Upper lobe of left lung (tissue), 6 donors: ENCODE data around the gene PRAME. TPM values are rescaled to one million over a fixed set of nuclear protein-coding genes. Genes with fewer than 3 reads are reported as not detected.
A peak's percentile ranks its signal among the peaks of the same experiment; 100 is the strongest.

Source experiments
- ATAC-seq, 2 donors: fragments of 200-7000 bp; cut with Tn5 transposase; one replicate each; pipeline ENCODE4 v1.9.1; 2022; ENCODE audit warnings: mild to moderate bottlenecking in 2 of 2, moderate library complexity in 2 of 2; ENCODE audit not compliant: low FRiP score in 2 of 2
- DNase-seq, 2 donors: peaks; one replicate each; pipeline ENCODE4 v3.0.0-alpha.2; 2019 to 2020
- H3K27ac ChIP-seq, 4 donors: fragments of 200-600 bp; sonication (generic); one replicate each; pipeline ENCODE4 v1.5.1; 2016 to 2019
- H3K27me3 ChIP-seq, 4 donors: fragments of 200-600 bp; sonication (generic); one replicate each; pipeline ENCODE4 v1.5.1; 2017 to 2019
- H3K36me3 ChIP-seq, 4 donors: fragments of 200-600 bp; sonication (generic); one replicate each; pipeline ENCODE4 v1.5.1; 2016 to 2019
- H3K4me1 ChIP-seq, 4 donors: fragments of 200-600 bp; sonication (generic); one replicate each; pipeline ENCODE4 v1.5.1; 2018 to 2019
- H3K4me3 ChIP-seq, 4 donors: fragments of 200-600 bp; sonication (generic); one replicate each; pipeline ENCODE4 v1.5.1; 2017 to 2019; ENCODE audit warnings: mild to moderate bottlenecking in 2 of 4, moderate library complexity in 1 of 4
- H3K9me3 ChIP-seq, 4 donors: fragments of 200-600 bp; sonication (generic); one replicate each; pipeline ENCODE4 v1.5.1; 2018 to 2019
- CTCF ChIP-seq, 6 experiments: fragments of 450-650 bp in 4 of 6; fragments of 200-600 bp in 2 of 6; sonication (generic) in 2 of 6; IDR thresholded peaks; one replicate each; pipeline ENCODE4 v1.5.1; 2016 to 2019; ENCODE audit warnings: antibody characterized with exemption in 6 of 6
- EP300 ChIP-seq, 4 donors: sonication (generic); formaldehyde crosslinking; IDR thresholded peaks; one replicate each; pipeline ENCODE4 v1.5.1; 2017; ENCODE audit warnings: antibody characterized with exemption in 4 of 4, control low read depth in 2 of 4
- POLR2A ChIP-seq, 4 donors: fragments of 450-650 bp; IDR thresholded peaks; one replicate each; pipeline ENCODE4 v1.5.1; 2016 to 2017; ENCODE audit warnings: antibody characterized with exemption in 4 of 4, mild to moderate bottlenecking in 2 of 4
- POLR2AphosphoS5 ChIP-seq, 2 donors: sonication (generic); formaldehyde crosslinking; IDR thresholded peaks; one replicate each; pipeline ENCODE4 v1.5.1; 2017; ENCODE audit warnings: antibody characterized with exemption in 2 of 2
- WGBS, 2 donors: methylation state at CpG; one replicate each; pipeline ENCODE4 v1.1.5; 2017 to 2018; 5-methylcytosine and 5-hydroxymethylcytosine counted together
- total RNA-seq, 6 donors: library from RNA; depleted of rRNA in 4 of 6; stranded (reverse); fragments of >200 nt in 4 of 6; gene quantifications; one replicate each; pipeline versions ENCODE4 v1.1.0 to v1.2.1, GENCODE V29; 2016 to 2021
- donor health status: DM: no; HTN: no; CAD: no; lungs with moderate emphysema.
- donor health status: DM: no; HTN: yes; CAD: no; lungs with severe emphysema.

The PRAME gene
- total RNA-seq, 6 donors from 2014 or later = 1.3 to 3.5 TPM; not detected in 4

DNA sequence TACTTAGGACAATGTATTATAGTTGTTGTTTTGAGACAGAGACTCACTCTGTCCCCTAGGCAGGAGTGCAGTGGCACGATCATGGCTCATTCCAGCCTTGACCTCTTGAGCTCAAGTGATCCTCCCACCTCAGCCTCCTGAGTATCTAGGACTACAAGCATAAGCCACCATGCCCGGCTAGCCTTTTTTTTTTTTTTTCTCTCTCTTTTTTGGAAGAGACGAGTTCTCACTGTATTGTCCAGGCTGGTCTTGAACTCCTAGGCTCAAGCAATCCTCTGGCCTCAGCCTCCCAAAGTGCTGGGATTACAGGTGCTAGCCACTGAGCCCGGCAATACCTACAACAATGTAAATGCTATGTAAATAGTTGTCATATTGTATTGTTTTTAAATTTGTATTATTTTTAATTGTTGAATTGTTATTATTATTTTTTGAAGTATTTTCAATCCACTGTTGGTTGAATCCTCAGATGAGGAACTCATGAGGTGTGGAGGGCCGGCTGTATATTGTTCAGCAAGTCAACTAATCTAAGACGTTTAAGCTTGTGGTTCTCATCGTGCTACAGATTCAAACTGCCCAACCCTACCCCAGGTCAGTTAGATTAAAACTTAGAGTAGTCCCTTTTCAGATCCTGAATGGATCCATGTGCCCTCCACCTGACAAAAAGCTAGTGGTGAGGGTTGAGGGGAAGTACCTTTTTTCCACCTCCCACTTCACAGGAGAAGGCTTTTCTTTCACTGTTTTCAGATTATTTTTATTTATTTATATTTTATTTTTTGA lies 27.1 kb downstream of the PRAME start:
- H3K4me1 ChIP-seq = no peaks in the 10 kb centered on the region
- H3K9me3 ChIP-seq = no peaks in the 10 kb centered on the region
- DNase-seq = no peak
- H3K27ac ChIP-seq = no peak overlapping the region
- no peak for ATAC-seq
- no peaks in the 10 kb centered on the region for H3K36me3 ChIP-seq
- TF ChIP-seq CTCF (IDR thresholded peaks at IDR 0.05) (no peak), POLR2A (IDR thresholded peaks at IDR 0.05) (no peak), EP300 (IDR thresholded peaks at IDR 0.05) (no peak), POLR2AphosphoS5 (IDR thresholded peaks at IDR 0.05) (no peak)
- H3K27me3 ChIP-seq = no peaks in the 10 kb centered on the region
- H3K4me3 ChIP-seq = no peak overlapping the region
- 85 to 86% methylated on average over 7 of the region's 7 CpGs for WGBS, 2 donors

DNA sequence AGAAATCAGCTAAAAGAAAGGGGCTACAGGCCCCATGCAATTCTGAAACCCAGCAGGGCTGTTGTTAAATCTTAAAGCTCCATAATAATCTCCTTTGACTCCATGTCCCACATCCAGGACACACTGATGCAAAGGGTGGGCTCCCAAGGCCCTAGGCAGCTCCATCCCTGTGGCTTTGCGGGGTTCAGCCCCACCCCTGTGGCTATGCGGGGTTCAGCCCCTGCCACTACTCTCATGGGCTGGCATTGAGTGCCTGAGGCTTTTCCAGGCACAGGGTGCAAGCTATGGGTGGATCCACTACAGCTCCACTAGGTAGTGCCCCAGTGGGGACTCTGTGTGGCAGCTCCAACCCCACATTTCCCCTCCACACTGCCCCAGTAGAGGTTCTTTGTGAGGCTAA lies 30.3 kb downstream of the PRAME start:
- H3K27ac ChIP-seq = no peak overlapping the region
- DNase-seq = peak in 1 of 2 donors; percentile 21
- no peaks in the 10 kb centered on the region for H3K36me3 ChIP-seq
- H3K4me3 ChIP-seq = no peak overlapping the region
- 90 to 100% methylated on average over 2 of the region's 2 CpGs for WGBS, 2 donors
- no peaks in the 10 kb centered on the region for H3K27me3 ChIP-seq
- H3K9me3 ChIP-seq = no peaks in the 10 kb centered on the region
- H3K4me1 ChIP-seq = no peaks in the 10 kb centered on the region
- ATAC-seq = no peak
- no peak for TF ChIP-seq CTCF (IDR thresholded peaks at IDR 0.05)
- TF ChIP-seq EP300 (IDR thresholded peaks at IDR 0.05) = no peak
- no peak for TF ChIP-seq POLR2A (IDR thresholded peaks at IDR 0.05)
- TF ChIP-seq POLR2AphosphoS5 (IDR thresholded peaks at IDR 0.05) = no peak

DNA sequence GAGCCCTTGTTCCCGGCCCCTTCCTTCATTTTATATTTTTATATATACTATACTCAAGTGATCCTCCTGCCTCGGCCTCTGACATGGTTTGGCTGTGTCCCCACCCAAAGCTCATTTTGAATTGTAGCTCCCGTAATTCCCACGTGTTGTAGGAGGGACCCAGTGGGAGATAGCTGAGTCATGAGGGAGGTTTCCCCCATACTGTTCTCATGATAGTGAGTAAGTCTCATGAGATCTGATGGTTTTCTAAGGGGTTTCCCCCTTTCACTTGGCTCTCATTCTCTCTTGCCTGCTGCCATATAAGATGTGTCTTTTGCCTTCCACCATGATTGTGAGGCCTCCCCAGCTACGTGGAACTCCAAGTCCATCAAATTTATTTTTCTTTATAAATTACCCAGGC lies 31.8 kb downstream of the PRAME start:
- 85 to 88% methylated on average over 5 of the region's 5 CpGs for WGBS, 2 donors
- DNase-seq (no peak), ATAC-seq (no peak)
- Histone ChIP-seq H3K27me3 (no peaks in the 10 kb centered on the region), H3K9me3 (no peaks in the 10 kb centered on the region), H3K4me1 (no peaks in the 10 kb centered on the region), H3K4me3 (no peak overlapping the region), H3K27ac (no peak overlapping the region), H3K36me3 (no peaks in the 10 kb centered on the region)
- no peak for TF ChIP-seq CTCF (IDR thresholded peaks at IDR 0.05)
- TF ChIP-seq POLR2A (IDR thresholded peaks at IDR 0.05) = no peak
- no peak for TF ChIP-seq POLR2AphosphoS5 (IDR thresholded peaks at IDR 0.05)
- TF ChIP-seq EP300 (IDR thresholded peaks at IDR 0.05) = no peak

DNA sequence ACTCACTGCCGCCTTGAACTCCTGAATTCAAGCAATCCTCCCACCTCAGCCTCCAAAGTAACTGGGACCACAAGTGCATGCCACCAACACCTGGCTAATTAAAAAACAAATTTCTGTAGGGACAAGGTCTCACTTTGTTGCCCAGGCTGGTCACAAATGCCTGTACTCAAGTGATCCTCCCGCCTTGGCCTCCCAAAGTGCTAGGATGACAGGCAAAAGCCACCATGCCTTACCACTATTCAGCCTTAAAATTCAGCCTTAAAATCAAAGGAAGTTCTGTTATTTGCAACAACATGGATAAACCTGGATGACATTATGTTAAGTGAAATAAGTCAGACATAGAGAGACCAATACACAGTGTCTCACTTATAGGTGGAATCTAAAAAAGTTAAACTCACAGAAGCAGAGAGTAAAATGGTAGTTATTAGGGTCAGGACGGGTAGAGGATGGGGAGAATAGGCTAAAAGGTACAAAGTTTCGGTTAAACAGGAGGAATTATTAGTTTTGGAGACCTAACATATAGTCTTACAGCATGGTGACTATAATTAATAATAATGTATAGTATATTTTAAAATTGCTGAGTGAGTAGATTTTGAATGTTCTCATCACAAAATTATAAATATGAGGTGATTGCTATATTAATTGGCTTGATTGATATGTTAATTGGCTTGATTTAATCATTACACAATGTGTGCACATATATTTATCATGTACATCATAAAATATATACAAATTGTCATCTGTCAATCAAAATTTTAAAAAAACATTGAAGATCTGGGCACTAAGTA lies 32.7 kb downstream of the PRAME start:
- H3K27ac ChIP-seq = no peak overlapping the region
- no peaks in the 10 kb centered on the region for H3K4me1 ChIP-seq
- ATAC-seq = no peak
- no peak overlapping the region for H3K4me3 ChIP-seq
- no peaks in the 10 kb centered on the region for H3K27me3 ChIP-seq
- no peaks in the 10 kb centered on the region for H3K9me3 ChIP-seq
- no peak for DNase-seq
- TF ChIP-seq EP300 (IDR thresholded peaks at IDR 0.05) (no peak), POLR2A (IDR thresholded peaks at IDR 0.05) (no peak), CTCF (IDR thresholded peaks at IDR 0.05) (no peak), POLR2AphosphoS5 (IDR thresholded peaks at IDR 0.05) (no peak)
- H3K36me3 ChIP-seq = no peaks in the 10 kb centered on the region
- WGBS, 2 donors = 86 to 87% methylated on average over 4 of the region's 4 CpGs
